Measurements from ENCODE around the gene MIOS. TPM values are rescaled to one million over a fixed set of nuclear protein-coding genes. Genes with fewer than 3 reads are reported as not detected.

MIOS gene
- total and polyA plus RNA-seq, 2 of the 8 experiments (the other 6 are each of a cell fraction or from before 2014, with no cell fraction given) = 15.5 to 50.7 TPM

GRCh38 chr7:7613210-7613609, 46.5 kb downstream of the MIOS start:
- no peak for FAIRE-seq
- Histone ChIP-seq H2BK5ac (ENCODE audit: low read depth, low read length) (no peak overlapping the region), H3K4ac (replicated peaks; ENCODE audit: insufficient read length, low read depth, low read length) (no peak overlapping the region), H4K20me1 (replicated peaks in 1 of 2; ENCODE audit: control insufficient read depth in 1 of 2, insufficient read depth in 2 of 2, low read length in 2 of 2) (no peaks in the 10 kb centered on the region), H2BK12ac (ENCODE audit: low read depth, low read length) (no peak overlapping the region), H3K23ac (ENCODE audit: insufficient read length) (no peak overlapping the region), H3K4me1 (replicated peaks in 1 of 4; ENCODE audit: control insufficient read depth in 3 of 4, insufficient read depth in 4 of 4, low read length in 3 of 4) (no peaks in the 10 kb centered on the region), H3K23me2 (ENCODE audit: low read depth, low read length) (no peaks in the 10 kb centered on the region), H3K56ac (replicated peaks; ENCODE audit: insufficient read length, low read depth, low read length) (no peak overlapping the region), H3K4me3 (ENCODE audit: extremely low read depth in 1 of 4, insufficient read depth in 2 of 4, low read depth in 3 of 4, low read length in 4 of 4) (no peak overlapping the region), H3K36me3 (ENCODE audit: control insufficient read depth in 2 of 4, insufficient read depth in 4 of 4, low read length in 3 of 4) (peaks cover 0 to 6% (median 0%) of the 10 kb centered on the region in 4 experiments; a peak in 1 of 8 replicates), H4K5ac (ENCODE audit: insufficient read length, low read depth, low read length) (no peak overlapping the region), H3K4me2 (ENCODE audit: insufficient read depth in 1 of 2, low read depth in 2 of 2, low read length in 2 of 2) (no peak overlapping the region), H2BK20ac (ENCODE audit: low read length) (no peak overlapping the region), H2BK15ac (ENCODE audit: low read length) (no peak overlapping the region), H3K79me1 (ENCODE audit: low read depth, low read length) (no peaks in the 10 kb centered on the region), H2BK120ac (replicated peaks; ENCODE audit: low read depth, low read length) (no peak overlapping the region), H3K9me3 (ENCODE audit: insufficient read depth in 2 of 2, low read depth in 1 of 2, low read length in 1 of 2) (no peaks in the 10 kb centered on the region), H3K79me2 (ENCODE audit: control insufficient read depth in 1 of 2, insufficient read depth in 2 of 2, low read length in 2 of 2) (no peaks in the 10 kb centered on the region), H2AFZ (ENCODE audit: low read length) (no peak overlapping the region), H3K18ac (ENCODE audit: extremely low read depth, low read length) (no peak overlapping the region), H4K8ac (ENCODE audit: extremely low read depth, insufficient read depth, low read length) (no peak overlapping the region), H3K27me3 (replicated peaks in 1 of 4; ENCODE audit: control insufficient read depth in 3 of 4, extremely low read depth in 1 of 4, insufficient read depth in 3 of 4, low read length in 3 of 4) (no peaks in the 10 kb centered on the region), H3K14ac (ENCODE audit: insufficient read length) (no peak overlapping the region), H4K91ac (replicated peaks; ENCODE audit: insufficient read length, low read length) (no peak overlapping the region), H3K27ac (ENCODE audit: low read depth, low read length) (no peak overlapping the region), H3K9ac (replicated peaks in 1 of 4; ENCODE audit: extremely low read depth in 1 of 4, low read depth in 3 of 4, low read length in 3 of 4) (no peak overlapping the region), H2AK5ac (ENCODE audit: low read depth, low read length) (no peak overlapping the region)
- CTCF ChIA-PET (ENCODE audit: partially characterized antibody) = no interaction called here
- 88% methylated on average over 1 of the region's 1 CpG; no CpG with 5 or more reads in 1 of the 2 experiments for WGBS, 2 experiments (ENCODE audit: extremely low coverage in 1 of 2, insufficient coverage in 1 of 2, insufficient read length in 1 of 2, insufficient replicate concordance in 2 of 2, low coverage in 1 of 2, low lambda C conversion rate in 2 of 2, missing lambda C conversion rate in 1 of 2)
- TF ChIP-seq SP2 (IDR thresholded peaks at IDR 0.05; ENCODE audit: low read length) (no peak), ATF2 (IDR thresholded peaks at IDR 0.05; ENCODE audit: low read length) (no peak), RXRA (IDR thresholded peaks at IDR 0.05; ENCODE audit: insufficient read depth, low read depth, low read length) (no peak), NRF1 (IDR thresholded peaks at IDR 0.05; ENCODE audit: low read depth, low read length) (no peak), TAF7 (optimal IDR thresholded peaks at IDR 0.05; ENCODE audit: borderline replicate concordance, low read depth, low read length) (no peak), ASH2L (IDR thresholded peaks at IDR 0.05; ENCODE audit: low read length) (no peak)
- POLR2A ChIA-PET (ENCODE audit: partially characterized antibody) = interaction anchor here (1.3 to 1.7 kb wide), 2 partner anchors 28 to 45 kb away, joined by 3 read pairs; no protein-coding TSS in a partner anchor
- no peak for DNase-seq (ENCODE audit: low read depth in 1 of 2, low spot score in 2 of 2)

Data from H1 (cell line).